ENCODE results near the gene GNAT2.

Gene GNAT2

DNA sequence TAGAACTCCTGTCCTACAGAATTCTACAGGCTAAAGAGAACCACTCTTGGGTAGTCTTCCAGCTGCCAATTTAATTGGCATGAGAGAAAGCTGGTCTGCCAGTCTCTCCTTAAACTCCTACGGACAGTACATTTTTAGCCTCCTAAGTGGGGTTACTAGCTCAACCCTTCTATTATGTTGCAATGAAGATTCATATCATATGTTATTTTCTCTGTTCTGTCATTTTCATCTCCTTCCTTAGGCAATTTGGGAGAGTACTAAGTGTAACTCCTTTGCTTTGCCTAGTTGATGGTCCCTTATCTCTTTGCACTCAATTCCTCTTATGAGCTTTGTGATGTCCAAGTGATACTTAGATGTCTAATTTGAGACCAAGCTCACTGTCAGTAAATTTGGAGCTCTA is 14.0 kb downstream of the GNAT2 start:
- no peak for DNase-seq

GRCh38 chr1:109603229-109603628 is 16.2 kb downstream of the GNAT2 start:
- DNase-seq: no peak

DNA sequence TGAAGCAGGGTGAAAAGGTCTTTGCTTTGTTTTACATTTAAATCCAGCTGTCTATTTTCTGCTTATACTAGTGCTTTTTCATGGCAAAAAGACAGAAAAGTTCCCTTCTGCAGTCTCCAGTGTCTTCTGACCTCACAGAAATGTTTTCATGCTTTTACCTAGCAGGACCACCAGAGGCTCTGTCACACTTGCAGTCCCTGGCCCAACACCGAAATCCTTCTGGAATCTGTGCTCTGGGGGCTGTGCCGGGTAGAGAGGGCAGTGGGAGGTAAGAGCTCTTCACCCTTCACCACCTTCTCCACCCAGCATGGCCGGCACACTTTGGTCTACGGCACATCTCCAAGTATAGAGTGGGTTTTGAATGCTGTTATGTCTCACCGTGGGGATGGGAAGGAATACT is 20.8 kb downstream of the GNAT2 start:
- no peak for DNase-seq

- DNase-seq: no peak
These were observed 21.3 kb downstream of the GNAT2 start for GRCh38 chr1:109598156-109598555.

- no peak for DNase-seq
These were observed 23.9 kb downstream of the GNAT2 start for GRCh38 chr1:109595531-109595930.

- DNase-seq: no peak
These were observed 26.5 kb downstream of the GNAT2 start for GRCh38 chr1:109592916-109593315.

DNA sequence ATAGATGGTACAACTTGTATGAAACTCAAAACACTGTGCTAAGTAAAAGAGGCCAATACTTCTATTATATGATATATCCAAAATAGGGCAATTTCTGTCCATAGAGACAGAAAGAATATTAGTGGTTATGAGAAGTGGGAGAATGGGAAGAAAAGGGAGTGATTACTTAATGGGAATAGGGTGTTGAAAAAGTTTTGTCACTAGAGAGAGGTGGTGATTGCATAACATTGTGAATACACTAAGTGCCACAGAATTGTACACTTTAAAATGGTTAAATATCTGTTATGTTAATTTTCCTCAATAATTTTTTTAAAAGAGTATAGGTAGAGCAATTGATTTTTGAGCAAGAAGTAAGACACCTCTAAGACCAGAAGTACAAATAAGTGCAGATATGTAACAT is 29.7 kb downstream of the GNAT2 start:
- DNase-seq: no peak

- no peak for DNase-seq
These were observed 30.2 kb downstream of the GNAT2 start for GRCh38 chr1:109589177-109589576.

DNA sequence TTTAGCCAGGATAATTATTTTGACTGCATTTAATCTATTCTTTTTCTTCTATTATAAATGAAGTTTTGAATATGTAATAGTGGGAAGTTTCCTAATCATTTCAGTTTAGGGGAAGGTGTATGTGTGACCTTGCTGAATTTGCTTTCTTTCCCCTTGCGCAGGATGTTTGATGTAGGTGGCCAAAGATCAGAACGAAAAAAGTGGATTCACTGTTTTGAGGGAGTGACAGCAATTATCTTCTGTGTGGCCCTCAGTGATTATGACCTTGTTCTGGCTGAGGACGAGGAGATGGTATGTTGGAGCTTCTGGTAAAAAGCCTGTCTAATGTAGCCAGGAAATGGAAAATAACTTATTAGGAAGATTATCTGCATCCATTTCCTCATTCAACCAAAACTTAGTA is 33.4 kb downstream of the GNAT2 start:
- DNase-seq: no peak

GRCh38 chr1:109584766-109585165 is 34.6 kb downstream of the GNAT2 start:
- DNase-seq: no peak

DNA sequence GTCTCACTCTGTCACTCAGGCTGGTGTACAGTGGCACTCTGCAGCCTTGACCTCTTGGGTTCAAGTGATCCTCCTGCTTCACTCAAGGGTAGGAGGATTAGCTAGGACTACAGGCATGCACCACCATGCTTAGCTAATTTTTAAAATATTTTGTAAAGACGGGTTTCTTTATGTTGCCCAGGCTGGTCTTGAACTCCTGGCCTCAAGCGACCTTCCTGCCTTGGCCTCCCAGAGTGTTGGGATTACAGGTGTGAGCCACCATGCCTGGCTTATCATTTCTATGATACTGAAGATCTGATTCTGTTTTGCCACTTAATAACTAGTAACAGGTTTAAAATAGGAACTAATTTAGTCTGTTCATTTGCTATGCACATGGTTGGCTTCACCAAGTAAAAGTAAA is 37.4 kb downstream of the GNAT2 start:
- DNase-seq: no peak

DNA sequence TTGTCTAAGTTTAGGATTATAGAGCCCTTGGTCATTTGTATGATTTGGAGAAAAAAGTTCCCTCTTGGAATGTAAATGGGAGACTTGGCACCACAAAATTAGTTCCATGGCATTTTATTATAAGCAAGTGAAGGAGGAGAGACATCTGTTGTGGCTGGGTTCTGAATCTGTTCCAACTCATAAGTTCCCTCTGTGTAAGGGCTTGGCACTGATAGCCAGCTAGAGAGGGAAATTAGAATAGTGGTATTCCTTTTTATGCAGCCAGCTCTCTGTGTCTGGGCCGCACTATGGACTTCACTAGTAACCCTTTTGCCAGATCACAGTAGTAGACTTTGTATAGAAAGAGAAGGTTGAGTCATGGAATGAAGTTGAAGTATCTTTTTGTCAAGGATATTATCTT is 39.9 kb downstream of the GNAT2 start:
- DNase-seq: no peak

GRCh38 chr1:109578947-109579443 is 40.4 kb downstream of the GNAT2 start:
- DNase-seq: no peak

GRCh38 chr1:109573785-109574184 is 45.6 kb downstream of the GNAT2 start:
- no peak for DNase-seq

- no peak for DNase-seq
These were observed 49.0 kb downstream of the GNAT2 start for GRCh38 chr1:109570414-109570813.

DNA sequence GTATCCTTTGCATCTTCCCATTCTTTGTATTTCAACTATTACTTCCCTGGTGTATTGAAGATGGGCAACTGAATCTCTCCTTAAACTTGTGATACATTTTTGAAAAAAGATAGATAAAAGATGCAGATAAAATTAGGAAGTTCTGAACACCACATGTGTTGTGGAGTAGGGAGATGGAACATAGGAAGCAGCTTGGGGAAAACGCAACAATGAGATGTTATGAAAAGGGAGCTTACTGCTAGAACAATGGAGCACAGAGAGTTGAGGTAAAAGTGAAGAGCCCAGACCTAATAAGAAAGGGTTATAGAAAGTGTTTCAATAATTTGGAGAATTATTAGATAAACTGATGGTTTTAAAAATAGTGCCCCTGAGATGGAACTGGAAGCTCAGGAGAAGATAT is 50.1 kb downstream of the GNAT2 start:
- no peak for DNase-seq

DNA sequence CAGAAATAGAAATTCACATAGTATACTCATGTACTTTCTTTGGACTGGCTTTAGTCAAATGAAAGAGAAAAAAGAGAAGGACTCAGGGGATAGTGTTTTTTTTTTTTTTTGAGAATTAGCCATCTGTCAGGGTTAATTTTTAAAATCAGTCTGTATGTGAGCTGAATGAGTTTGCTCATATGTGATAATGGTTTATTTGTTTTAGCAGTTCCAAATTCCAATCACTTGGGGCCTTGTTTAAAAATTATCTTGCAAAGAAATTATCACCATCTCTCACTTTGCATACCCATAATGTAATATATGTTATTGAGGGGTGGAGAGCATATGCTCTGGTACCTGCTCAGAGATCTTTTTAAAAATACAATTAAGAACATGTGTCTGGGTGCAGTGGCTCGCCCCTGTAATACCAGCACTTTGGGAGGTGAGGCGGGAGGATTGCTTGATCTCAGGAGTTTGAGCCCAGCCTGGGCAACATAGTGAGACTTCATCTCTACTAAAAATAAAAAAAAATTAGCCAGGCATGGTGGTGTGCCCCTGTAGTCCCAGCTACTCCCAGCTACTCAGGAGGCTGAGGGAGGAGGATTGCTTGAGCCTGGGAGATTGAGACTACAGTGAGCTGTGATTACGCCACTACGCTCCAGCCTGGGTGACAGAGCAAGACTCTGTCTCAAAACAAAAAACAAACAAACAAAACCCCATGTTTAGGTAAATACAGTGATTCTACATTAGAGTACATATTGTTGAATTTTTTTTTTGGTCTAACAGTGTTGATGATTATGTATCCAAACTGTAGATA is 51.3 kb downstream of the GNAT2 start:
- no peak for DNase-seq

GRCh38 chr1:109566982-109567381 is 52.4 kb downstream of the GNAT2 start:
- no peak for DNase-seq

DNA sequence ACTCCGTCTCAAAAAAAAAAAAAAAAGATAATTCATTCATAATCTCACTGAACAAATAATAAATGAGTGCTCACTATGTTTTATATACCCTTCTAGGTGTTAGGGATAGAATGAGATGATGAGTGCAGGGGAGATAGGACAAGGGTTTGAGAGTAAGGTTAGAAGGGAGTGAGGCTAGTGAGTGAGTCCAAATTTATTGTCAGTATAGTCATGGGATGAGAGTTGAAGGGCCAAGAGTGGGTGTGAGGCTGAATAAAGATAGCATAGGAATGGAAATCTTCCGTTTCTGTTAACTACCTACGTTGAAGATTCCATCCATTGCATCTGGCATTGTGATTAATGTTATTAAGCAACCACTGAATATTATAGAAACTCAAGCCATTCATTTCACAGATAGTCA is 54.2 kb downstream of the GNAT2 start:
- DNase-seq: no peak

DNA sequence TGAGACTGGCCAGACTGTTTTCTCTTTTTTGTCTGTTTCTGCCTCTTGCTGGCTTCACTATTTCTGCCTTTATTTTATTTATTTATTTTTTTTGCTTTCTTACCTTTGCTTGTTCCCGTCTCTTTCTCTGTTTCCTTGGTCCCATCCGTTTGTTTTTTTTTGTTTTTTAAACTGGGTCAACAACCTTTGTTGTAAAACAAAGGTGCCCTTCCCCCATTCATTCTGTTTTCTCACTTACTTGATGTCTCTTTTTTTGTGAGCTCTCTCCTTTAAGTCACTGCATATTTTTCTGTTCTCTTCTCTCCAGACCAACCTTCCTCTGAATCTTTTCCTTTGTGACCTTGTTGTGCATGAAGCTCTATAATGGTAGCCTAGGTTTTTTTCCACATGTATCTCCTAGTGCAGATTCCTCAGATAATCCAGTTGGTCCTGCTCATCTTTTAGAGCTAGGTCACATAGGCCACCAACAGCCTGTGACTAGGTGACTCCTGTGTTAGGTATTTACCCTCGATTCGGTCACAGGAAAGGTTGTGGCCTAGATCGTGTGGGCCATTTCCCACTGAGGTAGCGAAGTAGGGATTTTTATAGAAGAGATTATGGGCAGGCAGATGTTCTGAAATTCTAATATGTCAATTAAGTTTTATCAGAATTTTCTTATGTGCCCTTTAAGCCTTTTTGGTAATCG is 55.1 kb downstream of the GNAT2 start:
- no peak for DNase-seq

- DNase-seq: no peak
These were observed 59.4 kb downstream of the GNAT2 start for GRCh38 chr1:109559995-109560394.

- no peak for DNase-seq
These were observed 61.9 kb downstream of the GNAT2 start for GRCh38 chr1:109557520-109557919.

- DNase-seq: no peak
These were observed 62.9 kb downstream of the GNAT2 start for GRCh38 chr1:109556563-109556962.

Measured in NCI-H774 (cell line).